PC-9 (cell line): ENCODE measurements around the gene MEGF8. TPM values are rescaled to one million over a fixed set of nuclear protein-coding genes. Genes with fewer than 3 reads are reported as not detected.

Experiments
- BruUV-seq: library from RNA; stranded (reverse); fragments of 400-500 nt; replicated peaks from 2 replicates; lab custom pipeline; 2021; lab: Mats Ljungman, UMichigan
- CTCF ChIA-PET: fragments of 300-600 bp; sonication (Branson Sonifier 250); formaldehyde crosslinking; loops from one replicate; lab custom pipeline; 2022; ENCODE audit warnings: antibody characterized with exemption; lab: Charles Lee
- POLR2A ChIA-PET: fragments of 300-600 bp; sonication (Branson Sonifier 250); formaldehyde crosslinking; loops from one replicate; lab custom pipeline; 2022; ENCODE audit warnings: antibody characterized with exemption; ENCODE audit not compliant: unreplicated experiment; lab: Charles Lee
- DNase-seq, 2 experiments: peaks; one replicate each; pipeline versions ENCODE4 v3.0.0 to v3.0.0-alpha.2; 2015 to 2022; ENCODE audit warnings: mixed read lengths in 1 of 2
- H2AFZ ChIP-seq: fragments of 200-600 bp; sonication (generic); 2 replicates; pipeline ENCODE4 v1.8.1; 2017; ENCODE audit warnings: antibody characterized with exemption
- H3F3A ChIP-seq: fragments of 200-600 bp; sonication (generic); 2 replicates; pipeline ENCODE4 v1.8.1; 2017; ENCODE audit warnings: antibody characterized with exemption, mild to moderate bottlenecking, low read depth; ENCODE audit not compliant: insufficient read depth
- H3K27ac ChIP-seq: fragments of 200-600 bp; sonication (generic); 2 replicates; pipeline ENCODE4 v1.6.1; 2016; ENCODE audit warnings: mixed run types
- H3K27me3 ChIP-seq: fragments of 200-600 bp; sonication (generic); 2 replicates; pipeline ENCODE4 v1.6.1; 2016; ENCODE audit warnings: low read depth, mixed run types; ENCODE audit not compliant: insufficient read depth
- H3K36me3 ChIP-seq: fragments of 200-600 bp; sonication (generic); 2 replicates; pipeline ENCODE4 v1.6.1; 2016; ENCODE audit warnings: low read depth, mixed run types
- H3K4me1 ChIP-seq: fragments of 200-600 bp; sonication (generic); replicated peaks from 2 replicates; pipeline ENCODE4 v1.6.1; 2016; ENCODE audit warnings: mixed run types; ENCODE audit not compliant: insufficient read depth
- H3K4me2 ChIP-seq: fragments of 200-600 bp; sonication (generic); 2 replicates; pipeline ENCODE4 v1.6.1; 2017; ENCODE audit warnings: mixed run types
- H3K4me3 ChIP-seq: fragments of 200-600 bp; sonication (generic); 2 replicates; pipeline ENCODE4 v1.6.1; 2016; ENCODE audit warnings: mixed run types
- H3K79me2 ChIP-seq: fragments of 200-600 bp; sonication (generic); 2 replicates; pipeline ENCODE4 v1.6.1; 2017; ENCODE audit warnings: low read depth, mixed run types
- H3K9me2 ChIP-seq: fragments of 200-600 bp; sonication (generic); 2 replicates; pipeline ENCODE4 v1.8.1; 2017; ENCODE audit warnings: mild to moderate bottlenecking; ENCODE audit not compliant: insufficient read depth
- H3K9me3 ChIP-seq: fragments of 200-600 bp; sonication (generic); 2 replicates; pipeline ENCODE4 v1.8.1; 2016; ENCODE audit warnings: low read depth; ENCODE audit not compliant: insufficient read depth
- H4K20me1 ChIP-seq: fragments of 200-600 bp; sonication (generic); 2 replicates; pipeline ENCODE4 v1.8.1; 2017; ENCODE audit not compliant: insufficient read depth
- EZH2 ChIP-seq: fragments of 200-600 bp; sonication (generic); IDR thresholded peaks from 2 replicates; pipeline ENCODE4 v1.8.0; 2017; ENCODE audit warnings: antibody characterized with exemption, low read depth
- intact Hi-C: fragments of 100-400 bp; cut with micrococcal nuclease; formaldehyde crosslinking; loops from one replicate; pipeline ENCODE4 v1.10.0; 2022; ENCODE audit not compliant: unreplicated experiment
- total RNA-seq: library from RNA; stranded (reverse); gene quantifications from 2 replicates; pipeline ENCODE4 v1.2.3, GENCODE V29; 2021
- TF ChIP-seq, protein P1 (sequence below): fragments of 200-600 bp; sonication (generic); conservative IDR thresholded peaks from 2 replicates; pipeline ENCODE4 v1.6.1; 2017; ENCODE audit warnings: mixed run types, antibody characterized with exemption, mild to moderate bottlenecking, moderate library complexity

MEGF8 gene
- total RNA-seq, 1 experiment from 2014 or later, result 40.6 TPM

DNA sequence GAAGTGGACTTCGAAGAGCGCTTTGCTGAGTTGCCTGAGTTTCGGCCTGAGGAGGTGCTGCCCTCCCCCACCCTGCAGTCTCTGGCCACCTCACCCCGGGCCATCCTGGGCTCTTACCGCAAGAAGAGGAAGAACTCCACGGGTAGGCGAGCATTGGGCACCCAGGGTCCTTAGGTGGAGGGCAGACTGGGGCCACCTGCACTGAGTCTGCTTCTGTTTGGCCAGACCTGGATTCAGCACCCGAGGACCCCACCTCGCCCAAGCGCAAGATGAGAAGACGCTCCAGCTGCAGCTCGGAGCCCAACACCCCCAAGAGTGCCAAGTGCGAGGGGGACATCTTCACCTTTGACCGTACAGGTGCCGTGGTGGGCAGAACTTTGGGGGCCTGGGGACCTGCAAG lies 31.5 kb upstream of the MEGF8 start:
- peaks cover 5% of the 10 kb centered on the region; the same call in 1 of the 2 replicates for H3F3A ChIP-seq
- no peaks in the 10 kb centered on the region for H3K79me2 ChIP-seq
- intact Hi-C loops, result no loop called here
- H3K27me3 ChIP-seq, result no peaks in the 10 kb centered on the region
- no peaks in the 10 kb centered on the region for H3K36me3 ChIP-seq
- no peaks in the 10 kb centered on the region for H3K9me3 ChIP-seq
- no peaks in the 10 kb centered on the region for H4K20me1 ChIP-seq
- H3K4me3 ChIP-seq, result no peak overlapping the region
- H2AFZ ChIP-seq, result no peak overlapping the region
- no peak overlapping the region for H3K27ac ChIP-seq
- H3K9me2 ChIP-seq, result no peaks in the 10 kb centered on the region
- CTCF ChIA-PET, result no interaction called here
- no TSS peak for BruUV-seq
- no peak overlapping the region for H3K4me2 ChIP-seq
- POLR2A ChIA-PET, result interaction anchor here (0.5 to 0.6 kb wide), 2 partner anchors 84 to 1236 kb away, joined by 3 read pairs; no protein-coding TSS in a partner anchor
- DNase-seq, result no peak
- no peaks in the 10 kb centered on the region for H3K4me1 ChIP-seq
- no peak for TF ChIP-seq EZH2
- TF ChIP-seq, protein P1, sequence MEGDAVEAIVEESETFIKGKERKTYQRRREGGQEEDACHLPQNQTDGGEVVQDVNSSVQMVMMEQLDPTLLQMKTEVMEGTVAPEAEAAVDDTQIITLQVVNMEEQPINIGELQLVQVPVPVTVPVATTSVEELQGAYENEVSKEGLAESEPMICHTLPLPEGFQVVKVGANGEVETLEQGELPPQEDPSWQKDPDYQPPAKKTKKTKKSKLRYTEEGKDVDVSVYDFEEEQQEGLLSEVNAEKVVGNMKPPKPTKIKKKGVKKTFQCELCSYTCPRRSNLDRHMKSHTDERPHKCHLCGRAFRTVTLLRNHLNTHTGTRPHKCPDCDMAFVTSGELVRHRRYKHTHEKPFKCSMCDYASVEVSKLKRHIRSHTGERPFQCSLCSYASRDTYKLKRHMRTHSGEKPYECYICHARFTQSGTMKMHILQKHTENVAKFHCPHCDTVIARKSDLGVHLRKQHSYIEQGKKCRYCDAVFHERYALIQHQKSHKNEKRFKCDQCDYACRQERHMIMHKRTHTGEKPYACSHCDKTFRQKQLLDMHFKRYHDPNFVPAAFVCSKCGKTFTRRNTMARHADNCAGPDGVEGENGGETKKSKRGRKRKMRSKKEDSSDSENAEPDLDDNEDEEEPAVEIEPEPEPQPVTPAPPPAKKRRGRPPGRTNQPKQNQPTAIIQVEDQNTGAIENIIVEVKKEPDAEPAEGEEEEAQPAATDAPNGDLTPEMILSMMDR, result no peak

DNA sequence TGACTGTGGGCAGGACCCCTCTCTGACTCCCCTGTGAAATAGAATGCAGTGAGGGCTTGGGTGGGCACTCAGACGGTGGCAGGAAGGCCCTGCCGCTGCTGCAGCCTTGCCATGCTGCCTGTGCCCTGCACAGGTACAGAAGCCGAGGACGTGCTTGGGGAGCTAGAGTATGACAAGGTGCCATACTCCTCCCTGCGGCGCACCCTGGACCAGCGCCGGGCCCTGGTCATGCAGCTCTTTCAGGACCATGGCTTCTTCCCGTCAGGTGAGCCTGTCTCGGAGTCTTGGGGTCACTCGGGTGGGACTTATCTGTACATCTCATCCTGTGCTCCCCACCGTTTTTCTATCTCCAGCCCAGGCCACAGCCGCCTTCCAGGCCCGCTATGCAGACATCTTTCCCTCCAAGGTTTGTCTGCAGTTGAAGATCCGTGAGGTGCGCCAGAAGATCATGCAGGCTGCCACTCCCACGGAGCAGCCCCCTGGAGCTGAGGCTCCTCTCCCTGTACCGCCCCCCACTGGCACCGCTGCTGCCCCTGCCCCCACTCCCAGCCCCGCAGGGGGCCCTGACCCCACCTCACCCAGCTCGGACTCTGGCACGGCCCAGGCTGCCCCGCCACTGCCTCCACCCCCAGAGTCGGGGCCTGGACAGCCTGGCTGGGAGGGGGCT lies 30.8 kb upstream of the MEGF8 start:
- Histone ChIP-seq H3K36me3 (no peaks in the 10 kb centered on the region), H3K79me2 (no peaks in the 10 kb centered on the region), H3K9me3 (no peaks in the 10 kb centered on the region), H3K4me1 (no peaks in the 10 kb centered on the region), H3K9me2 (no peaks in the 10 kb centered on the region), H4K20me1 (no peaks in the 10 kb centered on the region), H3K27me3 (no peaks in the 10 kb centered on the region), H3K27ac (no peak overlapping the region), H3F3A (peaks cover 5% of the 10 kb centered on the region; the same call in 1 of the 2 replicates), H2AFZ (no peak overlapping the region), H3K4me3 (no peak overlapping the region), H3K4me2 (no peak overlapping the region)
- intact Hi-C loops, result no loop called here
- BruUV-seq, result no TSS peak
- DNase-seq, result no peak
- TF ChIP-seq, protein P1, result no peak
- no peak for TF ChIP-seq EZH2
- ChIA-PET CTCF (interaction anchor here (0.6 kb wide), 1 partner anchor 14 kb away, joined by 12 read pairs; no protein-coding TSS in a partner anchor), POLR2A (interaction anchor here (0.6 kb wide), 1 partner anchor 1235 kb away, joined by 3 read pairs; no protein-coding TSS in a partner anchor)

DNA sequence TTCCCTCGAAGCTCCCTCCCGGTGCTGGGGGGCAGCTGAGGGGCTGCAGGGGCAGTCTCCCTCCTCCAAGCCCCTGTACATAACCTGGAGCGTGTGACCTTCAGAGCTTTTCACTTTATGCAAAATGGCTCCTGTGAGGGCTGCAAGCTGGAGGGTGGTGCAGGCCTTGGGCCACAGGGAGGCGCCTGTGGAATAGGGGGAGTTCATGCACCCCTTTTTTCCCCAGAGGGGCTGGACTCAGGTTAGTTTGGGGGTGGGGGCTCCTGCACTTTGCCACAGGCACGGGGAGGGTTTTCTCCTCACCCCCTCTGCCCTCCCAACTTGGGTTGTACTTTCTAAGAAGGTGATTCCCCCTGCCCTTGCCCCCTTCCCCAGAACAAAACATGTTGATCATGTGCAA lies 30.1 kb upstream of the MEGF8 start:
- DNase-seq, result no peak
- no peak for TF ChIP-seq EZH2
- BruUV-seq, result no TSS peak
- Histone ChIP-seq H3K79me2 (no peaks in the 10 kb centered on the region), H3K9me3 (no peaks in the 10 kb centered on the region), H3K27me3 (no peaks in the 10 kb centered on the region), H3F3A (peaks cover 5% of the 10 kb centered on the region; the same call in 1 of the 2 replicates), H3K36me3 (no peaks in the 10 kb centered on the region), H3K4me2 (no peak overlapping the region), H3K4me1 (no peaks in the 10 kb centered on the region), H3K9me2 (no peaks in the 10 kb centered on the region), H2AFZ (no peak overlapping the region), H3K4me3 (no peak overlapping the region), H4K20me1 (no peaks in the 10 kb centered on the region), H3K27ac (no peak overlapping the region)
- ChIA-PET POLR2A (no interaction called here), CTCF (interaction anchor here (0.6 kb wide), 1 partner anchor 140 kb away, joined by 3 read pairs; no protein-coding TSS in a partner anchor)
- intact Hi-C loops, result no loop called here
